ENCODE measurements around the gene PCNX4.

PCNX4 gene

GRCh38 chr14:60153991-60154390 is 62.3 kb downstream of the PCNX4 start:
- TF ChIP-seq FOXP2 (optimal IDR thresholded peaks at IDR 0.05; ENCODE audit: borderline replicate concordance, extremely low read depth, extremely low read length, insufficient read depth) (no peak), TAF1 (IDR thresholded peaks at IDR 0.05; ENCODE audit: borderline replicate concordance, insufficient read depth, low read length) (no peak), POLR2AphosphoS5 (IDR thresholded peaks at IDR 0.05; ENCODE audit: low read depth, low read length) (no peak), SIN3A (IDR thresholded peaks at IDR 0.05; ENCODE audit: borderline replicate concordance, insufficient read depth, low read length) (no peak), REST (IDR thresholded peaks at IDR 0.05; ENCODE audit: insufficient read depth in 1 of 2, low read depth in 2 of 2, low read length in 2 of 2) (no peak)

- TF ChIP-seq TAF1 (IDR thresholded peaks at IDR 0.05; ENCODE audit: borderline replicate concordance, insufficient read depth, low read length) = no peak
- no peak for TF ChIP-seq REST (IDR thresholded peaks at IDR 0.05; ENCODE audit: insufficient read depth in 1 of 2, low read depth in 2 of 2, low read length in 2 of 2)
- TF ChIP-seq SIN3A (IDR thresholded peaks at IDR 0.05; ENCODE audit: borderline replicate concordance, insufficient read depth, low read length) = no peak
- no peak for TF ChIP-seq FOXP2 (optimal IDR thresholded peaks at IDR 0.05; ENCODE audit: borderline replicate concordance, extremely low read depth, extremely low read length, insufficient read depth)
- no peak for TF ChIP-seq POLR2AphosphoS5 (IDR thresholded peaks at IDR 0.05; ENCODE audit: low read depth, low read length)
Observed at GRCh38 chr14:60154671-60155070, 62.9 kb downstream of the PCNX4 start.

GRCh38 chr14:60160422-60160821 is 68.7 kb downstream of the PCNX4 start:
- TF ChIP-seq TAF1 (IDR thresholded peaks at IDR 0.05; ENCODE audit: borderline replicate concordance, insufficient read depth, low read length) (no peak), REST (IDR thresholded peaks at IDR 0.05; ENCODE audit: insufficient read depth in 1 of 2, low read depth in 2 of 2, low read length in 2 of 2) (no peak), FOXP2 (optimal IDR thresholded peaks at IDR 0.05; ENCODE audit: borderline replicate concordance, extremely low read depth, extremely low read length, insufficient read depth) (no peak), SIN3A (IDR thresholded peaks at IDR 0.05; ENCODE audit: borderline replicate concordance, insufficient read depth, low read length) (no peak), POLR2AphosphoS5 (IDR thresholded peaks at IDR 0.05; ENCODE audit: low read depth, low read length) (no peak)

- no peak for TF ChIP-seq REST (IDR thresholded peaks at IDR 0.05; ENCODE audit: insufficient read depth in 1 of 2, low read depth in 2 of 2, low read length in 2 of 2)
- TF ChIP-seq POLR2AphosphoS5 (IDR thresholded peaks at IDR 0.05; ENCODE audit: low read depth, low read length) = no peak
Observed at GRCh38 chr14:60161196-60162107, 69.7 kb downstream of the PCNX4 start.

Measured in PFSK-1 (cell line).